ENCODE measurements around the gene TPX2.

Gene TPX2

GRCh38 chr20:31843288-31843687 lies 104.2 kb downstream of the TPX2 start:
- in situ Hi-C loops (cut with MboI; ENCODE audit: low sequenced_read_pairs), result no loop called here

GRCh38 chr20:31843881-31844280 lies 104.8 kb downstream of the TPX2 start:
- in situ Hi-C loops (cut with MboI; ENCODE audit: low sequenced_read_pairs), result no loop called here

GRCh38 chr20:31844737-31845299 lies 105.7 kb downstream of the TPX2 start:
- in situ Hi-C loops (cut with MboI; ENCODE audit: low sequenced_read_pairs), result no loop called here

- in situ Hi-C loops (cut with MboI; ENCODE audit: low sequenced_read_pairs), result no loop called here
Measured at GRCh38 chr20:31845300-31845863, 106.3 kb downstream of the TPX2 start, which contains the start of gene FOXS1. Gene FOXS1, minus strand, starts transcription at chr20:31845604. Its CDS starts 62 bp downstream, at chr20:31845542.

- in situ Hi-C loops (cut with MboI; ENCODE audit: low sequenced_read_pairs), result no loop called here
Measured at GRCh38 chr20:31846793-31847138, 107.7 kb downstream of the TPX2 start.

- in situ Hi-C loops (cut with MboI; ENCODE audit: low sequenced_read_pairs), result no loop called here
Measured at GRCh38 chr20:31848088-31848999, 109.3 kb downstream of the TPX2 start.

GRCh38 chr20:31849306-31849930 lies 110.3 kb downstream of the TPX2 start:
- in situ Hi-C loops (cut with MboI; ENCODE audit: low sequenced_read_pairs), result no loop called here
